ENCODE measurements around the gene TXNL1. TPM values are rescaled to one million over a fixed set of nuclear protein-coding genes. Genes with fewer than 3 reads are reported as not detected.

Gene TXNL1
- total and polyA plus RNA-seq, 2 donors (not counting 3 experiments of a cell fraction or from before 2014, with no cell fraction given): 29.5 to 81.2 TPM

DNA sequence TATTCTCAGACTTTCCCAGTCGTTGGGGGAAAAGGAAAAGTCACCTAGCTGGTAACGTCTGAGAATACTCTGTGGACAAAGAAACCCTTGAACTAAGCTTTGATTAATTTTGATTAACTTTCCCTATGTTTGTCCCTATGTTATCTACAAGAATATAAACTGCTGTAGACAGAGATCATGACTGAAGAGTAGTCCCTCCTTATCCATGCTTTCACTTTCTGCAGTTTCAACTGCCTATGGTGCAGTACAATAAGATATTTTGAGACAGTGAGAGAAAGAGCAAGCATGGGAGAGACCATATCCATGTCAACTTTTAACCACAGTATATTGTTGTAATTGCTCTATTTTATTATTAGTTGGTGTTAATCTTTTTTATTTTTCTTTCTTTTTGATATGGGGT, 31.8 kb downstream of the TXNL1 start:
- no peak for DNase-seq (ENCODE audit: low read depth, low spot score)
- H3K27me3 ChIP-seq (ENCODE audit: control insufficient read depth in 2 of 2, insufficient read depth in 2 of 2, low read length in 2 of 2): no peaks in the 10 kb centered on the region
- H4K20me1 ChIP-seq (replicated peaks; ENCODE audit: control insufficient read depth, extremely low read depth, insufficient read depth, low read length): no peaks in the 10 kb centered on the region
- no peaks in the 10 kb centered on the region for H3K79me2 ChIP-seq (ENCODE audit: control insufficient read depth, insufficient read depth, low read length)
- CTCF ChIA-PET: no interaction called here
- no peaks in the 10 kb centered on the region for H3K9me1 ChIP-seq (replicated peaks; ENCODE audit: control insufficient read depth, extremely low read depth, insufficient read depth, low read length)
- H3K4me3 ChIP-seq (replicated peaks in 1 of 3; ENCODE audit: insufficient read depth in 1 of 3, low read depth in 1 of 3, low read length in 3 of 3): no peak overlapping the region
- H3K9me3 ChIP-seq (replicated peaks; ENCODE audit: control insufficient read depth, insufficient read depth, low read length): no peaks in the 10 kb centered on the region
- FAIRE-seq: no peak
- no peak overlapping the region for H3K9ac ChIP-seq (replicated peaks; ENCODE audit: extremely low read depth, insufficient read depth, low read length)
- intact Hi-C loops (cut with micrococcal nuclease): no loop called here
- TF ChIP-seq GATA2 (IDR thresholded peaks at IDR 0.05; ENCODE audit: insufficient read depth, insufficient read length, low read depth, low read length) (no peak), JUN (IDR thresholded peaks at IDR 0.05; ENCODE audit: borderline replicate concordance, insufficient read depth, insufficient read length, low read depth) (no peak), POLR2A (IDR thresholded peaks at IDR 0.05; ENCODE audit: low read depth, low read length) (no peak), MYC (IDR thresholded peaks at IDR 0.05; ENCODE audit: low read depth, low read length) (no peak), EZH2 (IDR thresholded peaks at IDR 0.05; ENCODE audit: borderline replicate concordance, low read depth, low read length, severe bottlenecking) (no peak), POLR2AphosphoS5 (IDR thresholded peaks at IDR 0.05; ENCODE audit: insufficient read depth, low read depth, low read length) (no peak), FOS (IDR thresholded peaks at IDR 0.05; ENCODE audit: borderline replicate concordance, insufficient read depth, low read length) (no peak)
- TF ChIP-seq, protein P1, sequence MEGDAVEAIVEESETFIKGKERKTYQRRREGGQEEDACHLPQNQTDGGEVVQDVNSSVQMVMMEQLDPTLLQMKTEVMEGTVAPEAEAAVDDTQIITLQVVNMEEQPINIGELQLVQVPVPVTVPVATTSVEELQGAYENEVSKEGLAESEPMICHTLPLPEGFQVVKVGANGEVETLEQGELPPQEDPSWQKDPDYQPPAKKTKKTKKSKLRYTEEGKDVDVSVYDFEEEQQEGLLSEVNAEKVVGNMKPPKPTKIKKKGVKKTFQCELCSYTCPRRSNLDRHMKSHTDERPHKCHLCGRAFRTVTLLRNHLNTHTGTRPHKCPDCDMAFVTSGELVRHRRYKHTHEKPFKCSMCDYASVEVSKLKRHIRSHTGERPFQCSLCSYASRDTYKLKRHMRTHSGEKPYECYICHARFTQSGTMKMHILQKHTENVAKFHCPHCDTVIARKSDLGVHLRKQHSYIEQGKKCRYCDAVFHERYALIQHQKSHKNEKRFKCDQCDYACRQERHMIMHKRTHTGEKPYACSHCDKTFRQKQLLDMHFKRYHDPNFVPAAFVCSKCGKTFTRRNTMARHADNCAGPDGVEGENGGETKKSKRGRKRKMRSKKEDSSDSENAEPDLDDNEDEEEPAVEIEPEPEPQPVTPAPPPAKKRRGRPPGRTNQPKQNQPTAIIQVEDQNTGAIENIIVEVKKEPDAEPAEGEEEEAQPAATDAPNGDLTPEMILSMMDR (IDR thresholded peaks at IDR 0.05; ENCODE audit: extremely low read depth in 1 of 2, insufficient read depth in 1 of 2, low read depth in 1 of 2, low read length in 2 of 2): no peak
- TF ChIP-seq, protein P2, sequence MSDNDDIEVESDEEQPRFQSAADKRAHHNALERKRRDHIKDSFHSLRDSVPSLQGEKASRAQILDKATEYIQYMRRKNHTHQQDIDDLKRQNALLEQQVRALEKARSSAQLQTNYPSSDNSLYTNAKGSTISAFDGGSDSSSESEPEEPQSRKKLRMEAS (IDR thresholded peaks at IDR 0.05; ENCODE audit: insufficient read depth, insufficient read length): no peak
- peaks cover 9 to 19% of the 10 kb centered on the region in 2 experiments for H3K36me3 ChIP-seq (ENCODE audit: control insufficient read depth in 2 of 2, extremely low read depth in 1 of 2, insufficient read depth in 2 of 2, low read length in 2 of 2)
- H3K4me2 ChIP-seq (ENCODE audit: insufficient read depth, low read length): no peak overlapping the region
- POLR2A ChIA-PET: no interaction called here
- H3K27ac ChIP-seq (ENCODE audit: insufficient read depth, low read depth, low read length): no peak overlapping the region
- no peaks in the 10 kb centered on the region for H3K4me1 ChIP-seq (ENCODE audit: control insufficient read depth, extremely low read depth, insufficient read depth, low read length)
- H2AFZ ChIP-seq (ENCODE audit: low read depth, low read length): no peak overlapping the region
- dilution Hi-C loops (cut with MboI; ENCODE audit: extremely low pct_ligation_motif_present, low sequenced_read_pairs): no loop called here
- no TSS peak for BruUV-seq (replicated peaks)

Measured in endothelial cell of umbilical vein (primary cell).